Heart left ventricle (tissue), 13 donors: ENCODE data around the gene ANKRD34A.

Source experiments
- CTCF ChIP-seq, 12 donors: fragments of 200-600 bp; sonication (generic) in 4 of 12; IDR thresholded peaks; one replicate each; pipeline versions ENCODE4 v1.5.0 to v1.8.0; 2018 to 2022; ENCODE audit warnings: antibody characterized with exemption in 12 of 12, mild to moderate bottlenecking in 5 of 12
- POLR2A ChIP-seq, 2 donors: fragments of 450-650 bp; IDR thresholded peaks; one replicate each; pipeline ENCODE4 v1.6.1; 2017; ENCODE audit warnings: antibody characterized with exemption in 2 of 2, mild to moderate bottlenecking in 2 of 2, moderate library complexity in 2 of 2
- donor health status: ischemic (EF 13 %, LVEDD 7.1; RV severe dilation, severe dysfunction).
- donor health status: DM: no; HTN: yes; CAD: no.
- donor health status: DM: no; HTN: no; CAD: no.
- donor health status: ischemic (EF 25% LVEDD 6.9; RV normal size, moderate dysfunction).
- donor health status: ischemic (EF 25% LVEDD 5.7; RV mildly dilated, moderate dysfunction).
- donor health status: ischemic (EF 35%, LVEDD 5.7; RV mildly dilated, moderate dysfunction).
- donor health status: nonischemic (EF 11% LVEDD 7.7; RV severe dilation, severe dysfunction).
- donor health status: DM: yes; HTN: yes; CAD: no.
- donor health status: PGD.
- donor health status: ischemic (EF 29% LVEDD 5.4; RV normal size, mild dysfunction).
- donor health status: nonischemic (EF 23%, LVEDD 6.1; RV moderate dilation, normal function).

GRCh38 chr1:145991735-145992412 lies 27.5 kb upstream of the ANKRD34A start:
- TF ChIP-seq CTCF (IDR thresholded peaks at IDR 0.05) (no peak), POLR2A (IDR thresholded peaks at IDR 0.05) (peak in 1 of 2 donors; percentile 47)
